GM21390 (cell line): ENCODE data around the gene PTAFR.

ENCODE experiments used
- ATAC-seq: cut with Tn5 transposase; IDR thresholded peaks from one replicate; pipeline ENCODE4 v1.9.1; 2021; ENCODE audit not compliant: unreplicated experiment

Gene PTAFR

GRCh38 chr1:28126212-28126611 is 50.3 kb downstream of the PTAFR start:
- no peak for ATAC-seq

- no peak for ATAC-seq
Measured at GRCh38 chr1:28123461-28123961, 53.0 kb downstream of the PTAFR start.

GRCh38 chr1:28122183-28122582 is 54.3 kb downstream of the PTAFR start:
- ATAC-seq, result no peak

DNA sequence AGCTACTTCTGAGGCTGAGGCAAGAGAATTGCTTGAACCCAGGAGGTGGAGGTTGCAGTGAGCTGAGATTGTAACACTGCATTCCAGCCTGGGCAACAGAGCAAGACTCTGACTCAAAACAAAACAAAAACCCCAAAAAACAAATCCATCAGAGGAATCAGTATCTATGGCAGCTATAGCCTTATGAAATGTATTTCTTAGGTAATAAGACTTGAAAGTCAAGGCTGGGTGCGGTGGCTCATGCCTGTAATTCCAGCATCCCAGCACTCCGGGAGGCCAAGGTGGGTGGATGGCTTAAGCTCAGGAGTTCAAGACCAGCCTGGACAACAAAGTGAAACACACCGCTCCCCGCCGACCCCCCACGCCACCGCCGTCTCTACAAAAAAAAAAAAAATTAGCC is 56.9 kb downstream of the PTAFR start:
- ATAC-seq, result no peak

DNA sequence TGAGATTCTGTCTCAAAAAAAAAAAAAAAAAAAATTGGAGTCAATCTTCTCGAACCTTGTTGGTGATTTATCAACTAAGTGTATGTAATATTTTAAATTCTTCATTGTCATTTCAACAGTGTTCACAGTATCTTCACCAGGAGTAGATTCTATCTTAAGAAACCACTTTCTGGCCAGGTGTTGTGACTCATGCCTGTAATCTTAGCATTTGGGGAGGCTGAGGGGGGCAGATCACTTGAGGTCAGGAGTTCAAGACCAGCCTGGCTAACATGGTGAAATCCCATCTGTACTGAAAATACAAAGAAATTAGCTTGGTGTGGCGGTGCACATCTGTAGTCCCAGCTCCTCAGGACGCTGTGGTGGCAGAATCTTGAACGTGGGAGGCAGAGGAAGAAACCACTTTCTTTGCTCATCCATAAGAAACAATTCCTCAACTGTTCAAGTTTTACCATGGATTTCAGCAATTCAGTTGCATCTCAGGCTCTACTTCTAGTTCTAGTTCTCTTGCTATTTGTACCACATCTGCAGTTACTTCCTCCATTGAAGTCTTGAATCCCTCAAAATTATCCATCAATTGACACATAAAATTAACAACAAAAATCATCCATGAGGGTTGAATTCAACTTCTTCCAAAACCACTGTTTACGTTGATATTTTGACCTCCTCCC is 57.7 kb downstream of the PTAFR start:
- ATAC-seq, result no peak

DNA sequence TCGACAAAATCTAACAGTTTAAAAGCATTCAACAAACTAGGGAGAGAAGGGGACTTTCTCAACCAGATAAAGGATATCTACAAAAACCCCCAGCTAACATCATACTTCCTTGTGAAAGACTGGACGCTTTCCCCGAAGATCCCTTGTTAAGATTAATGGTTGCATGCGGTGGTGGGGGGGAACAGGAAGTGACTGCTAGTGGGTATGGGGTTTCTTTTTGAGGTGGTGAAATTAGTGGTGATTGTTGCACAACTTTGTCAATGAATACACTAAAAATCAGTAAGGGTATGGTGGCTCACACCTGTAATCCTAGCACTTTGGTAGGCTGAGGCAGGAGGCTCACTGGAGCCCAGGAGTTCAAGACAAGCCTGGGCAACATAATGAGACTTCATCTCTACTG is 61.2 kb downstream of the PTAFR start:
- ATAC-seq, result no peak

DNA sequence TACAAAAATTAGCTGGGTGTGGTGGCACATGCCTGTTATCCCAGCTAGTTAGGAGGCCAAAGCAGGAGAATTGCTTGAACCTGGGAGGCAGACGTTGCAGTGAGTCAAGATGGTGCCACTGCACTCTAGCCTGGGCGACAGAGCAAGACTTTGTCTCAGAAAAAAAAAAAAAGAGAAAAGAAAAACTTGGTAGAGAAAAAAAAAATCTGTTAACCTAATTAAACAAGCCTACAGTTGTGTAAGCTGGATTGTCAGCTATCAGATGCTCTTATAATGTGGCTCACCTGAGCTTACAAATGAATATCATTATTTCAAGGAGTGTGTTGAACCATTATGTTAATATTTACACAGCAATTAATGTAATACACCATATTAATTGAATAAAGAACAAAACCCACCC is 61.6 kb downstream of the PTAFR start:
- ATAC-seq, result no peak

DNA sequence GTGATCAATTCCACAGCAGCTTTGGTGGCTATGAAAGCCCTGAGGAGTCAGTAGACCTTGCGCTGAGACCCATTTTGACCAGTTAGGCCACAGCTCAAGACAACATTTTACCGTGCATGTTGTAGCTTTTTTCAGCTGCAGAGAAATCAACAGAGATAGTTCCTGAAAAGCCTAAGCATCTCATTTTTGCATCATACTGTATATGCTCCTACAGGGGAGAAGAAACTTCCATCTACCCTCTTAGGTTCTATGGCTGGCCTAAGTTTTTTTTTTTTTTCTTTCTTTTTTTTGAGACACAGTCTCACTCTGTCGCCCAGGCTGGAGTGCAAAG is 63.3 kb downstream of the PTAFR start:
- no peak for ATAC-seq

DNA sequence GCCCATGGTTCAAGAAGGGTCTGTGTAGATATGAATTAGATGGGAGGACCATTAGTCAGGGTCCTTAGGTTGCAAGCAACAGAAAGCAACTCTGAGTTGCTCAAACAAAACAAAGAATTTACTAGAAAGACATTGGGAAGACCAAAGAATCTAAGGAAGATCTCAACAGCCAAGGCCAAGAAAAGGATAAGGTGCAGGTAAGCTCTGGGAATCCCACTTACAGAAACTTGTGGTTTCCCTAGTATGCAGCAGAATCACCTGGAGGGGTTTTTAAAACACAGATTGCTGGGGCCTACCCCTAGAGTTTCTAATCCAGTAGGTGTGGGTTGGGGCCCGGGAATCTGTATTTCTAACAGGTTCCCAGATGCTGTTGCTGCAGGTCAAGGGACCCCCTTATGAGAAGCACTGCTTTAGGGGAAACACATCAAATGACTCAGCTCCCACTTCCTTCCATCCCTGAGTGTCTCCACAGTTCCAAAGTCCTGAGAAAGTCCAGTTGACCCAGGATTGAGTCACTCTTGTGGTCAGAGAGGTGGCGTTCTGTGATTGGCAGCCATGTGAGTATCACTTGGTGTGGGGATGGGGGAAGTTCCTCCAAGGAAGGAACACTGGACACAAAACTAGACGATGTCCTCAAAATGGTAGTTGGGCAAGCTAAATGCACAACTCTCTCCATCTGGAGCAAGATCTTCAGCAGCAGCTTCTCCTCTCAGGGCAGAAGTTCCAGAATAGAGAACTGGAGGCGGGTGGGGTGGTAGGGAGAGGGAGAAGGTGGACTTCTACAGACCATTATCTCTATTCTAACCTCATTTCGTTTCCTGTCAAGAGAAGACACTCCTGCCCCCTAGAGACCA is 63.9 kb downstream of the PTAFR start:
- ATAC-seq, result no peak

DNA sequence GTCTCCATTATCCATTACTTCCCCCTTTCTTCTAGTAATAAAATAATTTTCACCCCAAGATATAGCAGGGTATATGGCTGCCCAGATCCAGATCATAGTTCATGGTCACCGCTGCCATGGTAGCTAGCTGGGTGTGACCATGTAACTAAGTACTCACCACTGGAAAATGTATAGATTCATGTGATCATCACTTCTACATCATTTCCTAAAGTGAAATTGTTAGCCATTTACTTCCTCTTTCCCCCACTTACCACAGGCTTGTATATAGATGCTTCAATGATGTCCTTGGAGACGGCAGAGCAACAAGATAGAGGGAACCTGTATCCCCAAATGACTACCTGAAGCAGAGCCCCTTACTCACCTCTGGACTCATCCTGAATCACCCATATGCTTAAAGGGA is 65.3 kb downstream of the PTAFR start:
- ATAC-seq, result no peak

GRCh38 chr1:28110555-28110954 is 65.9 kb downstream of the PTAFR start:
- no peak for ATAC-seq

DNA sequence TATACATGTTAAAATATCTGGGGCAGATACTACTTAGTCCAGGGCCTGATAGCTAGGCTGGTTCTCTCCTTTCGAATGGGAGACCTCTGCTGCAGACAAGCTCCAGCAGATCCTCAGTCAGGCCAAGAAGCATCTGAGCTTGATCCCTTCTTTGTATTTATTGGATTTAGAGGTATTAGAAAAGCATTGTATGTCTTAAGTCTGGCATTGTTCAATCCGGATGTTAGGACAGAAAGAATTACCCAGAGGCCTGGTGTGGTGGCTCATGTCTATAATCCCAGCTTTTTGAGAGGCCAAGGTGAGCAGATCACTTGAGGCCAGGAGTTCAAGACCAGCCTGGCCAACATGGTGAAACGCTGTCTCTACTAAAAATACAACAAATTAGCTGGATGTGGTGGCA is 66.9 kb downstream of the PTAFR start:
- ATAC-seq, result no peak

DNA sequence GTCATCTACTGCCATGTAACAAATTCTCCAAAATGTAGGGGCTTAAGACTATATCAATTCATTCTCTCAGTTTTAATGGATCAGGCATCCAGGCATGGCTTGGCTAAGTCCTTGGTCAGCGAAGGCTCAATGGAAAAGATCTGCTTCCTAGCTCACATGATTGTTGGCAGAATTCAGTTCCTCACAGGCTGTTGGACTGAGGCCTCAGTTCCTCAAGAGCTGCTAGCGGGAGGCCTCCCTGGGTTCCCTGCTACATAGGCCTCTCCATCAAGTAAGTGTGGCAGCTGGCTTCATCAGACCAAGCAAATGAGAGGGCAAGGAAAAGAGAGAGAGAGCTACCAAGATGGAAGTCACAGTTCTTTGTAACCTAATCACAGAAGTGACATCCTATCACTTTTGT is 68.5 kb downstream of the PTAFR start:
- ATAC-seq, result no peak

- ATAC-seq, result no peak
Measured at GRCh38 chr1:28104866-28105467, 71.5 kb downstream of the PTAFR start.

DNA sequence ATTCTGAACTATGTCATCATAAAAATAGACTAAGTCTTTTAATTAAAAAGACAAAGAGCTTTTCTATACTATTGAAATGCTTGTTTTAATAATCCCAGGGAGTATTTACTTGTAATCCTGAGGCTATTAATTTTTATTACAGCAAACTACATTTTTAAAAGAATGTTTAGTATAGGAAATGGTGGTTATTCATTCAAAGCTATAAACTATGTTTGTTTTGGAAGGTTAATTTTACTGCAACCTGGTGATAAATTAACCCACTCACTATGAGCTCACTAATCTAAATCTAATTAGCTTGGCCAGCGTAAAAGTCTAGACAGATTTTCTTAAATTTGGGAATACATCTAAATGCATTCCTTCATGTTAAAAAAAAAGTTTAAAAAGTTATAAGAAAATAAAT is 74.3 kb downstream of the PTAFR start:
- ATAC-seq, result no peak

DNA sequence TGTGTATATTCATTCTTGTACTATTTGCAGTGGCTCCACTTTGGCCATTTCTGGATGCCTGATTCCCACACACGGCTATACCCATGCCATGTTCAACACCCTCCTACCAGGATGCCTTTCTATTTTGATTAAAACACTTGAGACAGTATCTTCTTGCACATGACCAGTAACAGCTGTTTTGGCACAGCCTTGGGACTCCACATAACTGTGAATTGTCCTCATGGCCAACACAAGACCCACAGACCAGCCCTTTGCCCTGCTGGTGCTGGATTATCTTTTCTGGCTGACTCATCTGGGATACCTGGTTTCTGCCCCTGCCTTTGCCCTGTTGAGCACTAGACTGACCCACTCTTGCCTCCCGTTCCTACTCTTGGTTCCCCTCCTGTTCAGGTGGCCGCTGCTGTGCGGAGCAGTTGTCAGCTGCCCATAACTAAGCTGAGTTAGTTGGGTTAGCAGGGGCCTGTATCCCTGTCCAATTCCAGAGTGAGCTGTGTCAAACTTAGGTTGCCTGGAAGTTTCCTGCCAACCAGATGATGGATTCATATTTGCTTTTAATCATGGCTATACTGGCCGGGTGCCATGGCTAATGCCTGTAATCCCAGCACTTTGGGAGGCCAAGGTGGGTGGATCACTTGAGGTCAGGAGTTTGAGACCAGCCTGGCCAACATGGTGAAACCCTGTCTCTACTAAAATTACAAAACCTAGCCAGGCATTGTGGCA is 77.3 kb downstream of the PTAFR start:
- no peak for ATAC-seq
